ENCODE data around the gene BTBD9. TPM values are rescaled to one million over a fixed set of nuclear protein-coding genes. Genes with fewer than 3 reads are reported as not detected.

The BTBD9 gene
- total and polyA plus RNA-seq, 9 of the 15 experiments (the other 6 are each of a cell fraction or from before 2014, with no cell fraction given), result 0.08 to 1.6 (median 0.58) TPM

DNA sequence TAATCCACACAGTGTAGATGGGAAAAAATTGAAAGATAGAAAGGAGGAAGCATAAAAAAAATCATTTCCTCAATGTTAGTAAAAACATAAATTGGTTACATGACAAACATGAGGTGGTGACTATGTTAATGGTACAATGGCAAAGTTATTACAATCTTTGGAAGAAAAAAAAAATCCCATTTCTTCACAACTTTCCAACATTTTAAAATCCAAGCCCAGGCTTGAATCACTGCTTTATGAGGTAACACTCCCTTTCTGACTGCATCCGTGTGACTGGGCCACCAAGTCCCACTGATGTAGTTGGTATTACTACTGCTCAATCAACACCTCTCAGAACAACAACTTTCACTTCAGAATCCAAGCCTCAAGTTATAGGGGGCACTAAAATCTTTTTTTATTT, 160.4 kb downstream of the BTBD9 start:
- DNase-seq (ENCODE audit: extremely low read depth in 1 of 4, low spot score in 3 of 4) (no peak), ATAC-seq (no peak), FAIRE-seq (no peak)
- no peak overlapping the region for H3K9ac ChIP-seq (ENCODE audit: insufficient read depth in 1 of 2, low read depth in 2 of 2, low read length in 2 of 2)
- POLR2A ChIA-PET, result no interaction called here
- no peaks in the 10 kb centered on the region for H3K9me3 ChIP-seq (replicated peaks; ENCODE audit: control insufficient read depth, insufficient read depth, low read depth, low read length)
- H3K4me1 ChIP-seq (replicated peaks in 1 of 2; ENCODE audit: control insufficient read depth in 2 of 2, insufficient read depth in 2 of 2, low read length in 2 of 2), result no peaks in the 10 kb centered on the region
- 0% methylated on average over 1 of the region's 1 CpG for WGBS (ENCODE audit: insufficient coverage, low coverage, missing lambda C conversion rate)
- TF ChIP-seq ELF1 (tag; IDR thresholded peaks at IDR 0.05) (no peak), SIN3A (IDR thresholded peaks at IDR 0.05; ENCODE audit: borderline replicate concordance in 2 of 2, control insufficient read depth in 1 of 2, low read depth in 2 of 2, low read length in 2 of 2) (no peak)
- TF ChIP-seq, protein P1, sequence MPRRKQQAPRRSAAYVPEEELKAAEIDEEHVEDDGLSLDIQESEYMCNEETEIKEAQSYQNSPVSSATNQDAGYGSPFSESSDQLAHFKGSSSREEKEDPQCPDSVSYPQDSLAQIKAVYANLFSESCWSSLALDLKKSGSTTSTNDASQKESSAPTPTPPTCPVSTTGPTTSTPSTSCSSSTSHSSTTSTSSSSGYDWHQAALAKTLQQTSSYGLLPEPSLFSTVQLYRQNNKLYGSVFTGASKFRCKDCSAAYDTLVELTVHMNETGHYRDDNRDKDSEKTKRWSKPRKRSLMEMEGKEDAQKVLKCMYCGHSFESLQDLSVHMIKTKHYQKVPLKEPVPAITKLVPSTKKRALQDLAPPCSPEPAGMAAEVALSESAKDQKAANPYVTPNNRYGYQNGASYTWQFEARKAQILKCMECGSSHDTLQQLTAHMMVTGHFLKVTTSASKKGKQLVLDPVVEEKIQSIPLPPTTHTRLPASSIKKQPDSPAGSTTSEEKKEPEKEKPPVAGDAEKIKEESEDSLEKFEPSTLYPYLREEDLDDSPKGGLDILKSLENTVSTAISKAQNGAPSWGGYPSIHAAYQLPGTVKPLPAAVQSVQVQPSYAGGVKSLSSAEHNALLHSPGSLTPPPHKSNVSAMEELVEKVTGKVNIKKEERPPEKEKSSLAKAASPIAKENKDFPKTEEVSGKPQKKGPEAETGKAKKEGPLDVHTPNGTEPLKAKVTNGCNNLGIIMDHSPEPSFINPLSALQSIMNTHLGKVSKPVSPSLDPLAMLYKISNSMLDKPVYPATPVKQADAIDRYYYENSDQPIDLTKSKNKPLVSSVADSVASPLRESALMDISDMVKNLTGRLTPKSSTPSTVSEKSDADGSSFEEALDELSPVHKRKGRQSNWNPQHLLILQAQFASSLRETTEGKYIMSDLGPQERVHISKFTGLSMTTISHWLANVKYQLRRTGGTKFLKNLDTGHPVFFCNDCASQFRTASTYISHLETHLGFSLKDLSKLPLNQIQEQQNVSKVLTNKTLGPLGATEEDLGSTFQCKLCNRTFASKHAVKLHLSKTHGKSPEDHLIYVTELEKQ (CRISPR knock-in tag; IDR thresholded peaks at IDR 0.05), result no peak
- H3K27me3 ChIP-seq (ENCODE audit: control insufficient read depth in 2 of 2, insufficient read depth in 2 of 2, low read length in 2 of 2), result peaks cover 4 to 18% of the 10 kb centered on the region in 2 experiments; a peak in 4 of 5 replicates
- H3K4me3 ChIP-seq, result no peak overlapping the region
- H4K20me1 ChIP-seq (replicated peaks; ENCODE audit: control insufficient read depth, insufficient read depth, low read length), result no peaks in the 10 kb centered on the region; the same call in 1 of the 2 replicates
- no peak overlapping the region for H2AFZ ChIP-seq (ENCODE audit: low read depth, low read length)
- H3K79me2 ChIP-seq (ENCODE audit: control insufficient read depth, insufficient read depth, low read length), result no peaks in the 10 kb centered on the region
- intact Hi-C loops (cut with micrococcal nuclease) (no loop called here), in situ Hi-C loops (cut with MboI) (loop anchor here (25.0 kb wide), 3 partner anchors 767 to 1467 kb away; partner anchors contain the start of genes FGD2 and RNF8)
- H3K9me1 ChIP-seq (ENCODE audit: control insufficient read depth, insufficient read depth, low read length), result no peaks in the 10 kb centered on the region
- no peak overlapping the region for H3K4me2 ChIP-seq (ENCODE audit: insufficient read depth, low read length)
- no peaks in the 10 kb centered on the region for H3K36me3 ChIP-seq (ENCODE audit: control insufficient read depth, insufficient read depth, low read length)
- CTCF ChIA-PET (ENCODE audit: low intra/inter-chr PET ratio), result no interaction called here
- no TSS peak for BruUV-seq (replicated peaks)
- no peak overlapping the region for H3K27ac ChIP-seq (ENCODE audit: extremely low read depth, low read depth, low read length)
